PC-3 (cell line): ENCODE data around the gene LUC7L. TPM values are rescaled to one million over a fixed set of nuclear protein-coding genes. Genes with fewer than 3 reads are reported as not detected.

ENCODE experiments used
- ATAC-seq: fragments of 200-7000 bp; cut with Tn5 transposase; 2 replicates; pipeline ENCODE4 v1.9.1; 2020; ENCODE audit warnings: mild to moderate bottlenecking, moderate library complexity
- BruUV-seq: library from RNA; stranded (reverse); fragments of 400-500 nt; replicated peaks from 2 replicates; lab custom pipeline; 2021; lab: Mats Ljungman, UMichigan
- CTCF ChIA-PET: fragments of 300-600 bp; sonication (Branson Sonifier 250); formaldehyde crosslinking; loops from one replicate; lab custom pipeline; 2022; ENCODE audit warnings: antibody characterized with exemption; lab: Charles Lee
- POLR2A ChIA-PET: fragments of 300-600 bp; sonication (Branson Sonifier 250); formaldehyde crosslinking; loops from one replicate; lab custom pipeline; 2022; ENCODE audit warnings: antibody characterized with exemption; ENCODE audit not compliant: unreplicated experiment; lab: Charles Lee
- DNase-seq: peaks from one replicate; pipeline ENCODE4 v3.0.0-alpha.2; 2015
- H2AFZ ChIP-seq: fragments of 300-600 bp; sonication (generic); 2 replicates; pipeline ENCODE4 v1.6.0; 2016; ENCODE audit warnings: antibody characterized with exemption, low read length
- H3F3A ChIP-seq: fragments of 300-600 bp; sonication (generic); one replicate; pipeline ENCODE4 v1.6.0; 2017; ENCODE audit warnings: antibody characterized with exemption, low read length, control low read depth, mild to moderate bottlenecking; ENCODE audit not compliant: unreplicated experiment
- H3K27ac ChIP-seq: fragments of 300-600 bp; sonication (generic); 2 replicates; pipeline ENCODE4 v1.5.1; 2016; ENCODE audit warnings: mild to moderate bottlenecking, low read length
- H3K27me3 ChIP-seq: fragments of 300-600 bp; sonication (generic); 2 replicates; pipeline ENCODE4 v1.6.1; 2016; ENCODE audit warnings: low read length, mixed read lengths
- H3K36me3 ChIP-seq: fragments of 300-600 bp; sonication (generic); 2 replicates; pipeline ENCODE4 v1.6.1; 2016; ENCODE audit warnings: low read depth, mixed run types, low read length, mixed read lengths
- H3K4me1 ChIP-seq: fragments of 300-600 bp; sonication (generic); 2 replicates; pipeline ENCODE4 v1.5.1; 2016; ENCODE audit warnings: low read length; ENCODE audit not compliant: insufficient read depth
- H3K4me2 ChIP-seq: fragments of 300-600 bp; sonication (generic); 2 replicates; pipeline ENCODE4 v1.6.0; 2016; ENCODE audit warnings: low read length
- H3K4me3 ChIP-seq: fragments of 300-600 bp; sonication (generic); 2 replicates; pipeline ENCODE4 v1.5.1; 2016; ENCODE audit warnings: mild to moderate bottlenecking, low read length, mixed read lengths
- H3K79me2 ChIP-seq: fragments of 300-600 bp; sonication (generic); 2 replicates; pipeline ENCODE4 v1.6.1; 2017; ENCODE audit warnings: low read length, mixed read lengths
- H3K9ac ChIP-seq: fragments of 300-600 bp; sonication (generic); 2 replicates; pipeline ENCODE4 v1.6.0; 2016; ENCODE audit warnings: mild to moderate bottlenecking, low read length
- H3K9me2 ChIP-seq: fragments of 300-600 bp; sonication (generic); replicated peaks from 2 replicates; pipeline ENCODE4 v1.6.1; 2016; ENCODE audit warnings: mixed run types, low read length, mixed read lengths
- H3K9me3 ChIP-seq: fragments of 300-600 bp; sonication (generic); 2 replicates; pipeline ENCODE4 v1.6.1; 2016; ENCODE audit warnings: low read length, mixed read lengths
- H4K20me1 ChIP-seq: fragments of 300-600 bp; sonication (generic); 2 replicates; pipeline ENCODE4 v1.6.1; 2016; ENCODE audit warnings: low read length, mixed read lengths
- CTCF ChIP-seq: fragments of 300-600 bp; sonication (generic); conservative IDR thresholded peaks from 2 replicates; pipeline ENCODE4 v1.5.1; 2017; ENCODE audit warnings: antibody characterized with exemption, low read depth, mild to moderate bottlenecking, low read length
- EZH2 ChIP-seq: fragments of 300-600 bp; sonication (generic); IDR thresholded peaks from one replicate; pipeline ENCODE4 v1.6.1; 2017; ENCODE audit warnings: antibody characterized with exemption, mild to moderate bottlenecking, low read length; ENCODE audit not compliant: unreplicated experiment
- EZH2phosphoT487 ChIP-seq: fragments of 300-600 bp; sonication (generic); IDR thresholded peaks from 2 replicates; pipeline ENCODE4 v1.6.1; 2018; ENCODE audit warnings: mild to moderate bottlenecking, antibody characterized with exemption, low read length, borderline replicate concordance
- intact Hi-C: fragments of 100-400 bp; cut with micrococcal nuclease; formaldehyde crosslinking; loops from 2 replicates; pipeline ENCODE4 v1.9.0; 2023
- total RNA-seq: library from RNA; depleted of rRNA; stranded (reverse); fragments of >200 nt; gene quantifications from 2 replicates; pipeline ENCODE4 v1.2.3, GENCODE V29; 2014

LUC7L gene
- total RNA-seq, 1 experiment from 2014 or later = 46.0 TPM

- intact Hi-C loops = no loop called here
- Histone ChIP-seq H3K4me1 (no peaks in the 10 kb centered on the region), H3K27me3 (no peaks in the 10 kb centered on the region), H3K9me2 (no peaks in the 10 kb centered on the region), H3K79me2 (no peaks in the 10 kb centered on the region), H4K20me1 (no peaks in the 10 kb centered on the region), H3K27ac (no peak overlapping the region), H2AFZ (no peak overlapping the region), H3K4me2 (no peak overlapping the region), H3K9ac (no peak overlapping the region), H3K9me3 (no peaks in the 10 kb centered on the region), H3F3A (no peaks in the 10 kb centered on the region), H3K36me3 (no peaks in the 10 kb centered on the region), H3K4me3 (no peak overlapping the region)
- BruUV-seq = no TSS peak
- DNase-seq (no peak), ATAC-seq (no peak)
- POLR2A ChIA-PET = no interaction called here
- CTCF ChIA-PET = no interaction called here
- no peak for TF ChIP-seq EZH2phosphoT487
- no peak for TF ChIP-seq EZH2
- TF ChIP-seq CTCF = no peak
These were observed 84.4 kb downstream of the LUC7L start for GRCh38 chr16:144797-145252.

GRCh38 chr16:143456-143855 is 85.8 kb downstream of the LUC7L start:
- Histone ChIP-seq H3K36me3 (no peaks in the 10 kb centered on the region), H3K9ac (no peak overlapping the region), H3K4me3 (no peak overlapping the region), H3K4me2 (no peak overlapping the region), H2AFZ (no peak overlapping the region), H3F3A (no peaks in the 10 kb centered on the region), H3K9me3 (no peaks in the 10 kb centered on the region), H3K27me3 (no peaks in the 10 kb centered on the region), H3K79me2 (no peaks in the 10 kb centered on the region), H3K9me2 (no peaks in the 10 kb centered on the region), H4K20me1 (no peaks in the 10 kb centered on the region), H3K4me1 (no peaks in the 10 kb centered on the region), H3K27ac (no peak overlapping the region)
- intact Hi-C loops = no loop called here
- DNase-seq = no peak
- TF ChIP-seq CTCF (no peak), EZH2 (no peak), EZH2phosphoT487 (no peak)
- ChIA-PET CTCF (no interaction called here), POLR2A (no interaction called here)
- no peak for ATAC-seq
- BruUV-seq = no TSS peak

- H3K27ac ChIP-seq = no peak overlapping the region
- TF ChIP-seq EZH2 = no peak
- TF ChIP-seq CTCF = no peak
- no peak for TF ChIP-seq EZH2phosphoT487
- POLR2A ChIA-PET = no interaction called here
- no peaks in the 10 kb centered on the region for H3K9me2 ChIP-seq
- no peaks in the 10 kb centered on the region for H3K4me1 ChIP-seq
- DNase-seq (no peak), ATAC-seq (no peak)
- CTCF ChIA-PET = no interaction called here
- intact Hi-C loops = no loop called here
- peaks cover 1% of the 10 kb centered on the region for H3K79me2 ChIP-seq
- no peak overlapping the region for H2AFZ ChIP-seq
- H3K27me3 ChIP-seq = no peaks in the 10 kb centered on the region
- H4K20me1 ChIP-seq = no peaks in the 10 kb centered on the region
- H3F3A ChIP-seq = no peaks in the 10 kb centered on the region
- no peak overlapping the region for H3K9ac ChIP-seq
- no TSS peak for BruUV-seq
- H3K9me3 ChIP-seq = no peaks in the 10 kb centered on the region
- H3K4me2 ChIP-seq = no peak overlapping the region
- H3K4me3 ChIP-seq = no peak overlapping the region
- H3K36me3 ChIP-seq = no peaks in the 10 kb centered on the region
These were observed 86.2 kb downstream of the LUC7L start for GRCh38 chr16:143047-143446.
